Type B pancreatic cell (in vitro differentiated cells): Measurements from ENCODE around the gene IGF2R. TPM values are rescaled to one million over a fixed set of nuclear protein-coding genes. Genes with fewer than 3 reads are reported as not detected.
A peak's percentile ranks its signal among the peaks of the same experiment; 100 is the strongest.

Source experiments
- DNase-seq: peaks from one replicate; pipeline ENCODE4 v3.0.0; 2021; ENCODE audit warnings: mixed read lengths; ENCODE audit not compliant: unreplicated experiment; ENCODE audit errors: extremely low spot score
- H3K27ac Mint-ChIP-seq: 2 replicates; pipeline ENCODE4 v1.8.0; 2021; ENCODE audit warnings: mild to moderate bottlenecking, mixed read lengths
- H3K27me3 Mint-ChIP-seq: 2 replicates; pipeline ENCODE4 v1.8.0; 2021; ENCODE audit warnings: mixed read lengths
- H3K36me3 Mint-ChIP-seq: 2 replicates; pipeline ENCODE4 v1.8.0; 2021; ENCODE audit warnings: mixed read lengths
- H3K4me1 Mint-ChIP-seq: one replicate; pipeline ENCODE4 v1.8.0; 2021; ENCODE audit warnings: mixed read lengths; ENCODE audit not compliant: unreplicated experiment
- H3K4me3 Mint-ChIP-seq: 2 replicates; pipeline ENCODE4 v1.8.0; 2021; ENCODE audit warnings: mild to moderate bottlenecking, mixed read lengths
- H3K9me3 Mint-ChIP-seq: 2 replicates; pipeline ENCODE4 v1.8.0; 2021; ENCODE audit warnings: mixed read lengths
- total RNA-seq: library from RNA; stranded (reverse); gene quantifications from 2 replicates; pipeline ENCODE4 v1.2.1, GENCODE V29; 2021; ENCODE audit warnings: low replicate concordance
- TF ChIP-seq, protein P1 (sequence below): fragments of 200-600 bp; sonication (generic); conservative IDR thresholded peaks from 2 replicates; pipeline ENCODE4 v1.5.0; 2021; ENCODE audit warnings: antibody characterized with exemption, mild to moderate bottlenecking

IGF2R gene
- total RNA-seq, 1 donor from 2014 or later = 79.8 TPM

DNA sequence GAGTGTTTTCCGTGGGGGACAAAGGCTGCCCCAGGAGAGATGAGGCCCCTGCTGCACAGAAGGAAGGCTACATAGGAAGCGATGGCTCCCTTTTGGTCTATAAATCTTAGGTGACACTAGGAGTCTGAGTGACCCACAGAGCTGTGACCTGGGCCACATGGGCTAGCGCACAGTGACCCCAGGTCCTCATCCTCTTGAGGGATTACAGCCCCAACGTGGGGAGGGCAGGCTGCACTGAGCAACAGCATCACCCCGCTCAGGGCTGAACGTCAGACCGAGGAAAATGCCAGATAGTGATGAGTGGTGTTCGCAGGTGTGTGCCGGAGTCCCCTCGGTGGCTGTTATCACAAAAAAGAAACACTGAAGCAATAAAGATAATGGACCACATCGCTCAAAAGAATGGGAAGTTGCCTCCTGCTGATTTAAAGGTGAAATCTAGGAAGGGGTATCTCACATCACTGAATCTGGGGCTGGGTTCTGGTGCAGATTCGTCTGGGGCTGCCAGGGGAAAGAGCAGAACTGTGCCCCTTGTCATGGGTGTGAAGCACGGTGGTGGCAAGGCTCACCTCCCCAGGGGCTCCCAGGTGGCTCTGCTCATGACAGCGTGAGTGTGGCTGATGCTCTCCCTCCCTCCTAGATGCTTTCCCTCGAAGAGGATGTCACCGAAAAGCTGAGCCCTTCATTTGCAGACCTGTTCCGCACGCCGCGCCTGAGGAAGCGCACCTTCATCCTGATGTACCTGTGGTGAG, 167.2 kb downstream of the IGF2R start:
- no peak for DNase-seq

DNA sequence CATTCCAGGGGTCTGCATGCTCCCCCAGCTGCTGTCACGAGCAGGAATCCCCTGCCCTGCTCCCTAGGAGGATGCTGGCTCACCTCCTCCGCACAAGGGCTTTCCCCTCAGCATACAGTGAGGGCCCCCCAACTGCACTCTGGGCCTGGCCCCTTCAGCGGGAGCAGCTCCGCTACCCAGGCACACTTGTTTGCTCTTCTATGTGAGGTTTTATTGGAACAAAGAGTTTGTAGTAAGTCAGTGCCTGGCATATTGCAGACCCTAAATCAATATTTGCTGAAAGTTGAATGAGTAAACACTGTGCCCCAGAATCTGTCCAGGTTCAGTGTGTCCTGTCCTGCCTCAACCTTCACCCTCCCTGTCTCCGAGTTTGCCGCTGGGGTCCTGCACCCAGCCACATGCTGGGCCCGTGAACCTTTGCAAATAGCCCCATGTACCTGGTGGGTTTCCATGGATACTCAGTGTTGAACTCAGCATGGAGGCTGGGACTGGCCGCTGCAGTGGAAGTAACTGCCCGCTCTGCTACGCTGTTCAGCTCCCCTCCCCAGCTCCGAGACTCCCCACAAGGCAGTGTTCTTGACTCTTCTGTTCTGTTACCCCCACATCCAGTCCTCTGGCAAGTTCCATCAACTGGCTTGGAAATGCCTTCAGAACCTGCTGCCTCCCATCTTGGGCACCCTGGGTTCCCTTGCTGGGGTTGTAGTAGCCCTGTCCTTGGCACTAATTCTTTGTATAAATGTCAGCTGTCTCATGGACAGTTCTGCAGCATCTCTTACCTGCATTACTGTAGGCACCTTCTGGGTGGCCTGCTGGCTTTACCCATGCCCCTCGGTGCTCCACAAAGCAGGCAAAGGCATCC, 168.5 kb downstream of the IGF2R start:
- Mint-ChIP-seq H3K36me3 (peaks cover 8% of the 10 kb centered on the region), H3K27ac (no peak overlapping the region), H3K4me3 (no peak overlapping the region), H3K27me3 (no peaks in the 10 kb centered on the region), H3K4me1 (peaks cover 17% of the 10 kb centered on the region), H3K9me3 (no peaks in the 10 kb centered on the region)
- TF ChIP-seq, protein P1, sequence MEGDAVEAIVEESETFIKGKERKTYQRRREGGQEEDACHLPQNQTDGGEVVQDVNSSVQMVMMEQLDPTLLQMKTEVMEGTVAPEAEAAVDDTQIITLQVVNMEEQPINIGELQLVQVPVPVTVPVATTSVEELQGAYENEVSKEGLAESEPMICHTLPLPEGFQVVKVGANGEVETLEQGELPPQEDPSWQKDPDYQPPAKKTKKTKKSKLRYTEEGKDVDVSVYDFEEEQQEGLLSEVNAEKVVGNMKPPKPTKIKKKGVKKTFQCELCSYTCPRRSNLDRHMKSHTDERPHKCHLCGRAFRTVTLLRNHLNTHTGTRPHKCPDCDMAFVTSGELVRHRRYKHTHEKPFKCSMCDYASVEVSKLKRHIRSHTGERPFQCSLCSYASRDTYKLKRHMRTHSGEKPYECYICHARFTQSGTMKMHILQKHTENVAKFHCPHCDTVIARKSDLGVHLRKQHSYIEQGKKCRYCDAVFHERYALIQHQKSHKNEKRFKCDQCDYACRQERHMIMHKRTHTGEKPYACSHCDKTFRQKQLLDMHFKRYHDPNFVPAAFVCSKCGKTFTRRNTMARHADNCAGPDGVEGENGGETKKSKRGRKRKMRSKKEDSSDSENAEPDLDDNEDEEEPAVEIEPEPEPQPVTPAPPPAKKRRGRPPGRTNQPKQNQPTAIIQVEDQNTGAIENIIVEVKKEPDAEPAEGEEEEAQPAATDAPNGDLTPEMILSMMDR = no peak
- DNase-seq = no peak

More for the DNA sequence above, 167.2 kb downstream of the IGF2R start:
- Mint-ChIP-seq H3K27ac (no peak overlapping the region), H3K36me3 (peaks cover 3% of the 10 kb centered on the region), H3K4me1 (peaks cover 17% of the 10 kb centered on the region), H3K4me3 (no peak overlapping the region), H3K9me3 (no peaks in the 10 kb centered on the region), H3K27me3 (no peaks in the 10 kb centered on the region)
- TF ChIP-seq, protein P1 = no peak

DNA sequence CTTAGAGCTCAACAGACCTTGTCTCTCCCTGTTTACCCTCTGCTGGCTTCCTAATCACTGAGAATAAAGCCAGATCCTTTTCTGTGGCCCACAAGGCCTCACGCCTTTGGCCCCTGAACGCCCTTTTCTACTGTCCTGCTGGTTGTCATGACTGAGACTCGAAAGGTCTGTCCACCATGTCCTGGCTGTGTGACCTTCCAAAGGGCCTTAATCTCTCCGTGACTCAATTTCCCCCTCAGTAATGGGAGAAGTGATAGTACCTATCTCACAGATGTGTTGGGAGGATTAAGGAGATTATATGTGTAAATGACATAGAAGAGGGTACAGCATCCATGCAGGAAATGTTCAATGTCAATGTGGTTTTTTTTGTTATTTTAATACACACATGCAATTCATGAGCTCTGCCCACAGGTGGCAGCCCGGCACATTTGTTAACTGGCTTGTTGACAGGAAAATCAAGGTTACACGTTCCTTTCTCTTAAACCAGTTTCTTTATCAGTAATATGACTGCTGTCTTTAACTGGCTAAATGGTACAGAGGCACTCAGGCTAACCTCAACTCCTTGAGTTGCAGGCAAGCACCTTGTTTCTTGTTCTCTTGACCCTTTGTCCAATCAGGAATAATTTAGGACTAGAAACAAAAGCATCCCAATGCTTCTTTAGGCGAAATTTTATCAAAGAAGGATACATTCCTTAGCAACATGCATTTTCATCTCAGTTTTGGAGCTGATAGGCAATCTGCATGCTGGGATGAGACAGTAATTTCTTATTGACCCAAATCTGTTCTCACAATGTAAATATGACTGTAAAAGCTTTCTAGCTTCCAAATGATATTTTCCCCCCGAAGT, 169.3 kb downstream of the IGF2R start:
- Mint-ChIP-seq H3K27ac (no peak overlapping the region), H3K4me3 (no peak overlapping the region)

DNA sequence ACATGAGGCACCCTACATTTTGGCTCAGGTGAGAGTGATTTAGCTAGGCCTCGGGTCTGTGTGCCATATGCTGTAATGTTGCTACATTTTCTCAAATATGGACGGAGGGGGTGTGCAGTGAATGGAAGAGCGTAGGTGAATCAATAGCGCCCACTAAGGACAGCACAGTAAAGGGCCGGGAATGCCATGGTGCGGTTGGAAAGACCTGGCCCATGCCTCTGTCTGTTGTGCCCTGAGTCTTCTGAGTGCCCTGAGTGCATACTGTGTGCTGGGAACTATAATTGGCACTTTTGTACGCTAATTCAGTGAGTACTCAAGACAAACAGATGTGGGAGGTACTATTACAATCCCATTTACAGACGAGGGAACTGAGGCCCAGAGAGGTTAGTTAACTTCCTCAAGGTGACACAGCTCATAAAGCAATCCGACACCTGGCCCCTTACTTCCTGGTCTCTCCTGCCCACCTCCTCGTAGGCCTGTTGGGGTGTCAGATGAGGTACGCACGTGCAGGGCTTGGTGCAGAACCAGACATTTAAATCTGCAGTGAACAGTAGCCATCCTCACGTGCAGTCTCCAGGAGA, 170.0 kb downstream of the IGF2R start:
- H3K4me1 Mint-ChIP-seq = peaks cover 17% of the 10 kb centered on the region

More for the DNA sequence above, 169.3 kb downstream of the IGF2R start:
- peaks cover 17% of the 10 kb centered on the region for H3K4me1 Mint-ChIP-seq
- no peak for DNase-seq
- H3K27me3 Mint-ChIP-seq = no peaks in the 10 kb centered on the region
- H3K9me3 Mint-ChIP-seq = no peaks in the 10 kb centered on the region
- peaks cover 8% of the 10 kb centered on the region for H3K36me3 Mint-ChIP-seq
- TF ChIP-seq, protein P1 = peak; percentile 82

More for the DNA sequence above, 170.0 kb downstream of the IGF2R start:
- H3K4me3 Mint-ChIP-seq = no peak overlapping the region
- no peaks in the 10 kb centered on the region for H3K27me3 Mint-ChIP-seq
- TF ChIP-seq, protein P1 = no peak
- no peaks in the 10 kb centered on the region for H3K9me3 Mint-ChIP-seq
- H3K36me3 Mint-ChIP-seq = peaks cover 8% of the 10 kb centered on the region
- no peak overlapping the region for H3K27ac Mint-ChIP-seq
- DNase-seq = no peak
